Fibroblast of the aortic adventitia (primary cell): ENCODE data around the gene MYO7A. TPM values are rescaled to one million over a fixed set of nuclear protein-coding genes. Genes with fewer than 3 reads are reported as not detected.

Source experiments
- DNase-seq: peaks from one replicate; pipeline ENCODE4 v3.0.0-alpha.2; 2010; ENCODE audit warnings: low read depth
- H3K4me3 ChIP-seq: 2 replicates; pipeline ENCODE4 v1.5.1; 2011; ENCODE audit warnings: low read depth, mild to moderate bottlenecking, control low read depth, low read length, moderate library complexity
- CTCF ChIP-seq: IDR thresholded peaks from 2 replicates; pipeline ENCODE4 v1.5.1; 2011; ENCODE audit warnings: mild to moderate bottlenecking, low read length, control low read depth, inconsistent platforms; ENCODE audit not compliant: insufficient read depth
- total RNA-seq: library from RNA; depleted of rRNA; stranded (reverse); fragments of >200 nt; gene quantifications from 2 replicates; pipeline ENCODE4 v1.2.3, GENCODE V29; 2012; ENCODE audit warnings: low replicate concordance

MYO7A gene
- total RNA-seq, 1 donor = 0.45 TPM

- no peak for TF ChIP-seq CTCF
- no peak overlapping the region for H3K4me3 ChIP-seq
- peak; percentile 92 for DNase-seq
Observed at GRCh38 chr11:77107950-77108349, 20.1 kb upstream of the MYO7A start.

GRCh38 chr11:77108436-77108835 is 19.6 kb upstream of the MYO7A start:
- no peak for DNase-seq
- H3K4me3 ChIP-seq = no peak overlapping the region
- no peak for TF ChIP-seq CTCF

- no peak for TF ChIP-seq CTCF
- no peak overlapping the region for H3K4me3 ChIP-seq
- DNase-seq = peak; percentile 56
Observed at GRCh38 chr11:77109236-77110019, 18.6 kb upstream of the MYO7A start.

GRCh38 chr11:77110836-77111235 is 17.2 kb upstream of the MYO7A start:
- no peak overlapping the region for H3K4me3 ChIP-seq
- TF ChIP-seq CTCF = no peak
- DNase-seq = no peak

- TF ChIP-seq CTCF = no peak
- DNase-seq = peak; percentile 28
- no peak overlapping the region for H3K4me3 ChIP-seq
Observed at GRCh38 chr11:77111277-77111676, 16.8 kb upstream of the MYO7A start.

GRCh38 chr11:77111946-77112345 is 16.1 kb upstream of the MYO7A start:
- no peak for TF ChIP-seq CTCF
- H3K4me3 ChIP-seq = no peak overlapping the region
- DNase-seq = no peak
